HG03025 (cell line): ENCODE results near the gene GAB2.
"Not testable (repeated sequence)": the region's sequence is repeated elsewhere in the genome, so short reads cannot be mapped to it uniquely, and the experiment has no call there.

Source experiments
- ATAC-seq: cut with Tn5 transposase; IDR thresholded peaks from one replicate; pipeline ENCODE4 v1.9.1; 2021; ENCODE audit warnings: mild to moderate bottlenecking, moderate library complexity; ENCODE audit not compliant: unreplicated experiment, low FRiP score

Gene GAB2

GRCh38 chr11:78371221-78371891 lies 46.3 kb downstream of the GAB2 start:
- no peak for ATAC-seq

GRCh38 chr11:78370406-78371172 lies 47.0 kb downstream of the GAB2 start:
- no peak for ATAC-seq

GRCh38 chr11:78365381-78365792 lies 52.2 kb downstream of the GAB2 start:
- ATAC-seq: no peak

DNA sequence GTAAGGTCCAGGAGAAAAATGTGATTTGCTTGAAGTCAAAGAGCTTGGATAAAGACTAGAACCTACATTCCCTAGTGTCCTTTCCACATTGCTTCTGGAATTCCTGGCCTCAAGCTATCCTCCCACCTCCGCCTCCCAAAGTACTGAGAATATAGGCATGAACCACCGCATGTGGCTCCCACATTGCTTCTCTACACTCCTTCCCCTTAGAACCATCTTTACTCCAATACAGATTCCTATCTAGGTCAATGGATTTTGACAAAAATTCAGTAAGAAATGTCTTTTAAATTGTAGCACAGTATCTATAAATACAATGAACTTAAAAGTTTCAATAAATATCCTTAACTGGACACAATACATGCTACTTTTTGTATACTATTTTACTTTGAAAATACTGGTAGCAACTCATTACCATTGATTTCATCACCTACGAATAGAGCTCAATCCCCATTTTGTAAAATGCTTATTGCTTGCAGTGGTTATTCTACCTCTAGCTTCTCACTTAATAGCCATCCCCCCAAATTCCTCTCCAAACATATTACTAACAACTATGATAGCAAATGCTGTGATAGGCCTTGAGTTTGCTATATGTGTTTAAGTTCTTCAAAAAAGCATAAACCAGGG lies 53.4 kb downstream of the GAB2 start:
- no peak for ATAC-seq

DNA sequence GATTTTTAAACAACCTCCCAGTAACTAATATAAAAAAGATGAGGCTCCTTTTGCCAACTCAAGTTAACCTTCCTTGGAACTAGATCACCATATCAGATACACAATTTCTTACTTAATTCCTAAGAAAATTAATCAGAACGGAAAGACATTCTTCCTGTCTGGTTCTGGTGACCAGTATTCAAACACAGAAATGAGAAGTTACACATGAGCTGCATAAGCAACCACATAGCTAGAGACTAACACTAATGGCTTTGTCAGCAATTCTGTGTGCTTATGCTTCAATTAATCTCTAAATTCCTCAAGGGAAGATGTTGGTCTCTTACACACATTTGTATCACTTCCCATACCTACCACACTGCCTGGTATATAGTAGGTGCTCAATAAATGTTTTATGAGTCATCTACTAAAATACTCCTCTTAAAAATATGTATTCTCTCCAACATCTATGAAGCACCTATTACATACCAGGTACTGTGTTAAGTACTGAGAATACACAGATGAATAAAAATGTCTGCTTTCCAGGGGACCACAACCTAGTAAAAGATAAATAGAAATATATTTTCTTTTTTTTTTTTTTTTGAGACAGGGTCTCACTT lies 54.5 kb downstream of the GAB2 start:
- no peak for ATAC-seq

- no peak for ATAC-seq
These were observed 56.4 kb downstream of the GAB2 start for GRCh38 chr11:78361228-78361627.

GRCh38 chr11:78359921-78360320 lies 57.7 kb downstream of the GAB2 start:
- no peak for ATAC-seq

DNA sequence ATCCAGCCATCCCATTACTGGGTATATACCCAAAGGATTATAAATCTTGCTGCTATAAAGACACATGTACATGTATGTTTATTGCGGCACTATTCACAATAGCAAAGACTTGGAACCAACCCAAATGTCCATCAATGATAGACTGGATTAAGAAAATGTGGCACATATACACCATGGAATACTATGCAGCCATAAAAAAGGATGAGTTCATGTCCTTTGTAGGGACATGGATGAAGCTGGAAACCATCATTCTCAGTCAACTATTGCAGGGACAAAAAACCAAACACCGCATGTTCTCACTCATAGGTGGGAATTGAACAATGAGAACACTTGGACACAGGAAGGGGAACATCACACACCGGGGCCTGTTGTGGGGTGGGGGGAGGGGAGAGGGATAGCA lies 59.7 kb downstream of the GAB2 start:
- not testable (repeated sequence) for ATAC-seq

DNA sequence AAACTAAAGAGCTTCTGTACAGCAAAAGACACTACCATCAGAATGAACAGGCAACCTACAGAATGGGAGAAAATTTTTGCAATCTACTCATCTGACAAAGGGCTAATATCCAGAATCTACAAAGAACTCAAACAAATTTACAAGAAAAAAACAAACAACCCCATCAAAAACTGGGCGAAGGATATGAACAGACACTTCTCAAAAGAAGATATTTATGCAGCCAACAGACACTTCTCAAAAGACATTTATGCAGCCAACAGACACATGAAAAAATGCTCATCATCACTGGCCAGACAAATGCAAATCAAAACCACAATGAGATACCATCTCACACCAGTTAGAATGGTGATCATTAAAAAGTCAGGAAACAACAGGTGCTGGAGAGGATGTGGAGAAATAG lies 60.2 kb downstream of the GAB2 start:
- not testable (repeated sequence) for ATAC-seq

DNA sequence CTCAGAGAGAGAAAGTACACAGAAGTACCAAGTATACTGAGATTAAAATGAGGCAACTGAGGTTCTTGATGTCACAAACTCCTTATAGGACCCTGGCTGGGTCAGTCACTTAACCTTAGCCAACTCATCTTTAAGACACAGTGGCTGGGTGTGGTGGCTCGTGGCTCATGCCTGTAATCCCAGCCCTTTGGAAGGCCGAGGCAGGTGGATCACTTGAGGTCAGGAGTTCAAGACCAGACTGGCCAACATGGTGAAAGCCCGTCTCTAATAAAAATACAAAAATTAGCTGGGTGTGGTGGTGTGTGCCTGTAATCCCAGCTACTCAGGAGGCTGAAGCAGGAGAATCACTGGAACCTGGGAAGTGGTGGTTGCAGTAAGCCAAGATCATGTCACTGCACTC lies 61.9 kb downstream of the GAB2 start:
- ATAC-seq: not testable (repeated sequence)

GRCh38 chr11:78355309-78355705 lies 62.3 kb downstream of the GAB2 start:
- no peak for ATAC-seq

GRCh38 chr11:78354408-78355308 lies 63.0 kb downstream of the GAB2 start:
- no peak for ATAC-seq

GRCh38 chr11:78351979-78352841 lies 65.4 kb downstream of the GAB2 start:
- no peak for ATAC-seq

DNA sequence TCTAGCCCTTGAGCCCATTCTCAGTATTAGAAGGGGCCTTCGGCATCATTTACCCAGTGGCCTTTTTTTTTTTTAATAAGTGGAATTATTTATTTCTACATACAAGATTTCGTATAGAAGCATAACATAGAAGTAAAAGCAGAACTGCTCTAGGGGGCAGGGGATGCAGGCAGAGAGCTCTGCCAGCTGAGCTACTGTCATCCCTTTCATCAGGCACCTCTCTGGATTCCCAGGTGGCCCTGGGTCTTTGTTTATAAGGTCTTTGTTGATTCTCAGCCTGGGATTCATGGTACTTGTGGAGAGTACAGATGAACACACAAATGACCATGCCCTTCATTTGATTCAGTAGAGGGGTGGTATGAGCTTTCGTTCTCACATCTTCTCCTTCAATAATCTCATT lies 66.4 kb downstream of the GAB2 start:
- no peak for ATAC-seq

- ATAC-seq: no peak
These were observed 66.9 kb downstream of the GAB2 start for GRCh38 chr11:78350646-78351165.

- ATAC-seq: no peak
These were observed 67.5 kb downstream of the GAB2 start for GRCh38 chr11:78350091-78350645.

- no peak for ATAC-seq
These were observed 68.0 kb downstream of the GAB2 start for GRCh38 chr11:78349624-78350023.

- ATAC-seq: no peak
These were observed 68.5 kb downstream of the GAB2 start for GRCh38 chr11:78349114-78349513.

- no peak for ATAC-seq
These were observed 69.7 kb downstream of the GAB2 start for GRCh38 chr11:78347956-78348355.
